H9 (cell line): ENCODE results near the gene CARHSP1. TPM values are rescaled to one million over a fixed set of nuclear protein-coding genes. Genes with fewer than 3 reads are reported as not detected.

Experiments
- DNase-seq: peaks from one replicate; pipeline ENCODE4 v3.0.0-alpha.2; 2017
- H2AFZ ChIP-seq: one replicate; pipeline ENCODE4 v1.6.1; 2013; ENCODE audit warnings: mild to moderate bottlenecking, low read length, control low read depth, moderate library complexity
- H2AK5ac ChIP-seq: 2 replicates; pipeline ENCODE4 v1.6.1; 2013; ENCODE audit warnings: low read length, control low read depth, mixed read lengths; ENCODE audit not compliant: insufficient read length
- H2BK120ac ChIP-seq: one replicate; pipeline ENCODE4 v1.6.1; 2013; ENCODE audit warnings: low read depth, mild to moderate bottlenecking, low read length, control low read depth, inconsistent platforms; ENCODE audit not compliant: poor library complexity, severe bottlenecking
- H2BK12ac ChIP-seq: 2 replicates; pipeline ENCODE4 v1.6.1; 2013; ENCODE audit warnings: low read length, control low read depth, mixed read lengths, low read depth; ENCODE audit not compliant: insufficient read length
- H2BK15ac ChIP-seq: 2 replicates; pipeline ENCODE4 v1.6.1; 2013; ENCODE audit warnings: low read depth, low read length, control low read depth
- H2BK20ac ChIP-seq: one replicate; pipeline ENCODE4 v1.6.1; 2013; ENCODE audit warnings: low read depth, mild to moderate bottlenecking, low read length, control low read depth, inconsistent platforms; ENCODE audit not compliant: poor library complexity, severe bottlenecking
- H2BK5ac ChIP-seq: 2 replicates; pipeline ENCODE4 v1.6.1; 2013; ENCODE audit warnings: low read length, control low read depth, mixed read lengths; ENCODE audit not compliant: insufficient read length
- H3K14ac ChIP-seq: 2 replicates; pipeline ENCODE4 v1.6.1; 2013; ENCODE audit warnings: low read length, control low read depth; ENCODE audit not compliant: insufficient read depth
- H3K18ac ChIP-seq: 2 replicates; pipeline ENCODE4 v1.6.1; 2013; ENCODE audit warnings: low read depth, mild to moderate bottlenecking, mixed read lengths, low read length, control low read depth; ENCODE audit not compliant: insufficient read length
- H3K23ac ChIP-seq: 2 replicates; pipeline ENCODE4 v1.6.1; 2013; ENCODE audit warnings: low read length, control low read depth, mixed read lengths, low read depth; ENCODE audit not compliant: insufficient read length
- H3K23me2 ChIP-seq: 2 replicates; pipeline ENCODE4 v1.6.1; 2013; ENCODE audit warnings: low read depth, mild to moderate bottlenecking, mixed read lengths, low read length, control low read depth; ENCODE audit not compliant: insufficient read length, poor library complexity, severe bottlenecking
- H3K27ac ChIP-seq: 2 replicates; pipeline ENCODE4 v1.5.1; 2013; ENCODE audit warnings: low read length, control low read depth, mixed read lengths, low read depth; ENCODE audit not compliant: insufficient read length
- H3K27me3 ChIP-seq: 2 replicates; pipeline ENCODE4 v1.6.1; 2013; ENCODE audit warnings: low read length, control low read depth, inconsistent platforms; ENCODE audit not compliant: insufficient read depth
- H3K4ac ChIP-seq: 2 replicates; pipeline ENCODE4 v1.6.1; 2013; ENCODE audit warnings: low read depth, mild to moderate bottlenecking, control low read depth, inconsistent platforms, low read length, moderate library complexity
- H3K4me1 ChIP-seq: 2 replicates; pipeline ENCODE4 v1.6.1; 2013; ENCODE audit warnings: low read length, control low read depth, inconsistent platforms; ENCODE audit not compliant: insufficient read depth
- H3K4me2 ChIP-seq: 2 replicates; pipeline ENCODE4 v1.6.1; 2013; ENCODE audit warnings: low read length, control low read depth, mixed read lengths; ENCODE audit not compliant: insufficient read length, insufficient read depth
- H3K56ac ChIP-seq: 2 replicates; pipeline ENCODE4 v1.6.1; 2013; ENCODE audit warnings: low read depth, mild to moderate bottlenecking, mixed read lengths, low read length, control low read depth; ENCODE audit not compliant: insufficient read length
- H3K79me1 ChIP-seq: 2 replicates; pipeline ENCODE4 v1.6.1; 2013; ENCODE audit warnings: low read depth, mild to moderate bottlenecking, moderate library complexity, low read length, control low read depth, inconsistent platforms; ENCODE audit not compliant: insufficient read depth, poor library complexity, severe bottlenecking
- H3K79me2 ChIP-seq: 2 replicates; pipeline ENCODE4 v1.6.1; 2013; ENCODE audit warnings: low read length, control low read depth, inconsistent platforms; ENCODE audit not compliant: insufficient read depth
- H3K9ac ChIP-seq: 2 replicates; pipeline ENCODE4 v1.6.1; 2013; ENCODE audit warnings: low read length, control low read depth, mixed read lengths; ENCODE audit not compliant: insufficient read length; ENCODE audit errors: extremely low read depth
- H3K9me3 ChIP-seq: one replicate; pipeline ENCODE4 v1.6.1; 2013; ENCODE audit warnings: low read depth, low read length, inconsistent platforms; ENCODE audit not compliant: control insufficient read depth
- H3T11ph ChIP-seq: one replicate; pipeline ENCODE4 v1.6.1; 2013; ENCODE audit warnings: mild to moderate bottlenecking, low read length, control low read depth, inconsistent platforms
- H4K20me1 ChIP-seq: one replicate; pipeline ENCODE4 v1.6.1; 2013; ENCODE audit not compliant: control insufficient read depth, insufficient read length, insufficient read depth
- H4K5ac ChIP-seq: 2 replicates; pipeline ENCODE4 v1.6.1; 2013; ENCODE audit warnings: low read depth, mild to moderate bottlenecking, mixed read lengths, low read length, control low read depth; ENCODE audit not compliant: insufficient read length
- H4K8ac ChIP-seq: replicated peaks from 2 replicates; pipeline ENCODE4 v1.6.1; 2013; ENCODE audit warnings: low read length, control low read depth, mixed read lengths, low read depth; ENCODE audit not compliant: insufficient read length
- H4K91ac ChIP-seq: 2 replicates; pipeline ENCODE4 v1.6.1; 2013; ENCODE audit warnings: low read depth, mild to moderate bottlenecking, moderate library complexity, mixed read lengths, low read length, control low read depth; ENCODE audit not compliant: insufficient read length
- H3K27ac Mint-ChIP-seq, 3 experiments: 2 replicates in 2 of 3; 3 replicates in 1 of 3; pipeline ENCODE4 v1.8.0; 2020 to 2021; ENCODE audit warnings: mixed read lengths in 3 of 3, mild to moderate bottlenecking in 1 of 3, moderate library complexity in 1 of 3
- H3K27me3 Mint-ChIP-seq: 2 replicates; pipeline ENCODE4 v1.8.0; 2021; ENCODE audit warnings: low read depth, mild to moderate bottlenecking, moderate library complexity, mixed read lengths
- H3K36me3 Mint-ChIP-seq, 3 experiments: 2 replicates in 2 of 3; 3 replicates in 1 of 3; pipeline ENCODE4 v1.8.0; 2020 to 2021; ENCODE audit warnings: low read depth in 3 of 3, mixed read lengths in 3 of 3; ENCODE audit not compliant: insufficient read depth in 1 of 3
- H3K4me1 Mint-ChIP-seq, 2 experiments: 2 replicates each; pipeline ENCODE4 v1.8.0; 2020; ENCODE audit warnings: mixed read lengths in 2 of 2
- H3K4me3 Mint-ChIP-seq, 2 experiments: 2 replicates in 1 of 2; 3 replicates in 1 of 2; pipeline ENCODE4 v1.8.0; 2020 to 2021; ENCODE audit warnings: mild to moderate bottlenecking in 2 of 2, mixed read lengths in 2 of 2, moderate library complexity in 1 of 2
- H3K9me3 Mint-ChIP-seq, 2 experiments: 2 replicates in 1 of 2; 3 replicates in 1 of 2; pipeline ENCODE4 v1.8.0; 2020; ENCODE audit warnings: mild to moderate bottlenecking in 2 of 2, mixed read lengths in 2 of 2, moderate library complexity in 1 of 2
- CTCF ChIP-seq: fragments of 200-600 bp; sonication (generic); conservative IDR thresholded peaks from 3 replicates; pipeline ENCODE4 v1.8.0; 2021; ENCODE audit warnings: antibody characterized with exemption, mild to moderate bottlenecking
- WGBS: extraction: QIAGEN DNeasy Blood & Tissue Kit; methylation state at CpG from one replicate; pipeline ENCODE4 v1.1.7; 2013; ENCODE audit warnings: missing lambda C conversion rate, low lambda C conversion rate, mixed read lengths; ENCODE audit not compliant: insufficient read length; ENCODE audit errors: extremely low coverage; 5-methylcytosine and 5-hydroxymethylcytosine counted together
- total RNA-seq: library from RNA; stranded (reverse); gene quantifications from 2 replicates; pipeline ENCODE4 v1.2.1, GENCODE V29; 2021

Gene CARHSP1
- total RNA-seq, 1 experiment from 2014 or later, result 194 TPM

GRCh38 chr16:8861563-8862308 is 7.1 kb downstream of the CARHSP1 start:
- H4K5ac ChIP-seq, result no peak overlapping the region
- H3T11ph ChIP-seq, result no peak overlapping the region
- H3K14ac ChIP-seq, result no peak overlapping the region; the same call in 1 of the 2 replicates
- H4K20me1 ChIP-seq, result peaks cover 5% of the 10 kb centered on the region
- WGBS, result no CpG with 5 or more reads among the region's 14 CpGs
- no peak overlapping the region for H4K91ac ChIP-seq
- H3K9me3 Mint-ChIP-seq, result peaks cover 0 to 3% of the 10 kb centered on the region in 2 experiments; a peak in 2 of 5 replicates
- no peak for TF ChIP-seq CTCF
- H2BK120ac ChIP-seq, result no peak overlapping the region
- no peaks in the 10 kb centered on the region; the same call in none of the 2 replicates for H3K27me3 Mint-ChIP-seq
- no peak overlapping the region for H3K4me2 ChIP-seq
- no peak overlapping the region for H2BK20ac ChIP-seq
- no peak overlapping the region for H2AK5ac ChIP-seq
- H4K8ac ChIP-seq, result no peak overlapping the region
- no peak overlapping the region for H3K18ac ChIP-seq
- no peaks in the 10 kb centered on the region for H3K9me3 ChIP-seq
- peaks cover 5% of the 10 kb centered on the region for H3K79me1 ChIP-seq
- no peaks in the 10 kb centered on the region for H3K23me2 ChIP-seq
- no peak overlapping the region for H2BK5ac ChIP-seq
- peaks cover 20% of the 10 kb centered on the region; the same call in 1 of the 2 replicates for H3K4me1 ChIP-seq
- peaks cover 43 to 61% of the 10 kb centered on the region in 2 experiments for H3K4me1 Mint-ChIP-seq
- H3K4me3 Mint-ChIP-seq, result no peak overlapping the region
- H2AFZ ChIP-seq, result no peak overlapping the region
- H3K79me2 ChIP-seq, result peaks cover 48% of the 10 kb centered on the region; the same call in 1 of the 2 replicates
- no peaks in the 10 kb centered on the region for H3K27me3 ChIP-seq
- no peak overlapping the region for H2BK12ac ChIP-seq
- no peak overlapping the region for H3K56ac ChIP-seq
- no peak overlapping the region for H3K9ac ChIP-seq
- H3K27ac Mint-ChIP-seq, result peak overlapping the region in 2 of 3 experiments; percentile 57 to 86; a peak in 3 of 7 replicates
- no peak overlapping the region for H3K4ac ChIP-seq
- peaks cover 38 to 50% (median 42%) of the 10 kb centered on the region in 3 experiments for H3K36me3 Mint-ChIP-seq
- no peak for DNase-seq
- H2BK15ac ChIP-seq, result no peak overlapping the region
- no peak overlapping the region for H3K27ac ChIP-seq
- no peak overlapping the region for H3K23ac ChIP-seq
